ENCODE data around the gene IQSEC3.
"Not testable (repeated sequence)": the region's sequence is repeated elsewhere in the genome, so short reads cannot be mapped to it uniquely, and the experiment has no call there.

IQSEC3 gene

DNA sequence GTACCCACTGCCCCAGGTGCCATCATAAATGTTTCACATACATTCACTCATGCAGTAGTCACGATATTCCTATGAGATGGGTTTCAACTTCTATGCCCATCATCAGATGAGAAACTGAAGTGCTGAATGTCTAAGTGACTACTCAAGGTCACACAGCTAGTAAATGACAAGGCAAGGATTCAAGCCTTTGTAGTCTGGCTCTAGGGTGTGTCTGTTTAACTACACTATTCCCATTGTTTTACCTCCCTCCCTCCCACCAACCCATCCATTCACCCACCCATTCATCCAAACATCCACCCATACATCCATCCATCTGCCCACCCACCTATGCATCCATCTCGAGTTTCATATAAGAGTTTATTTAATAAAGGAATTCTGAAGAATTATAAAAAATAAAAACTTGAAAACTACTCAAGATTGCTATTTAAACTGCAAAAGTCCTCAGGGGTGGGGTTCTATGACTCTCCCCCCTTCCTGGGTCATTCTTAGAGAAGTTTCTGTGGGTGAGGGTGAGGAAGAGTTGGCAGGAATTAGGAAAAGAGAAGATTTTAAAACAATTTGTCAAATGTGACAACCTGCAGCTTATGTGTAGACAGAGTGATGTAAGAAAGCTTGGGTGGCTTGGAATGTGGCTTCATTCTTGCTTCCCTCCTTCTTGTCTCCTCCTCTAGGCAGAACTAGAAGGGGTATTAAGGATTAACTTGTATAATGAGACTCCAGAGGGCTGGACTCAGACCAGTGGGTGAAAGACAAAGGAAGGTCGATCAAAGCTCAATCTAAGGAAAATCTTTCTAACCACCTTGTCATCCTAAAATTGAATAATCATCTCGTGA is 13.4 kb upstream of the IQSEC3 start:
- DNase-seq (ENCODE audit: low read depth, low spot score), result not testable (repeated sequence)

GRCh38 chr12:53735-54730 is 12.5 kb upstream of the IQSEC3 start:
- DNase-seq (ENCODE audit: low read depth, low spot score), result no peak

GRCh38 chr12:54750-55535 is 11.6 kb upstream of the IQSEC3 start:
- DNase-seq (ENCODE audit: low read depth, low spot score), result no peak

DNA sequence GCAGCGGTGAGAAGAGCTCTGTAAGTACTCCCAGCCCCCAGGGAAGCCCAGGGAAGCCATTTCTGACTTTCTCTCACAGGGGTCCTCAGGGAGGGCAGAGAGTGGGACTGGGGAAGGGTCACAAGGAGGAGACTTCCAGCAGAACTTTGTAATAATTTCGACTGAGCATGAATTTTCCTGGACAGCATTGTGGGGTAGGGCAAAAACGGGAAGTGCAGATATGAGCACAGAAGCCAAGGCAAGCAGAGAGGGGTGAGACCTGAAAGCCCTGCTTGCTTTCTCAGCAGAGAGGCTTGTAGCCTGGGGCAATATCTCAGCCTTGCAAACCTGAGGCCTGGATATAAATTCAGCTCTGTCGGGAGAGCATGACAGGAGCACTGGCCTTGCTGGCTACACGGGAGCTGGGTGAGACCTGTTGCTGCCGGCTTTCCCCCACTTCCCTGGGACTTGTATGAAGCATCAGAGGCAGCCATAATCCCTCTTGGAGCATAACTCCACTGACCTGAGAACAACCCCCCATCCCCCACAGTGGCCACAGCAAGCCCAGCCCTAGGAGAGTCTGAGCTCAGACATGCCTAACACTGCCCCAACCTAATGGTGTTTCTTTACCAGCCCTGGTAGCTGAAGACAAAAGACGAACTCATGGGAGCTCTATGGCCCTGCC is 9.8 kb upstream of the IQSEC3 start:
- DNase-seq (ENCODE audit: low read depth, low spot score), result no peak

GRCh38 chr12:57539-57938 is 9.0 kb upstream of the IQSEC3 start:
- DNase-seq (ENCODE audit: low read depth, low spot score), result no peak

- no peak for DNase-seq (ENCODE audit: low read depth, low spot score)
Measured at GRCh38 chr12:58832-59231, 7.7 kb upstream of the IQSEC3 start.

DNA sequence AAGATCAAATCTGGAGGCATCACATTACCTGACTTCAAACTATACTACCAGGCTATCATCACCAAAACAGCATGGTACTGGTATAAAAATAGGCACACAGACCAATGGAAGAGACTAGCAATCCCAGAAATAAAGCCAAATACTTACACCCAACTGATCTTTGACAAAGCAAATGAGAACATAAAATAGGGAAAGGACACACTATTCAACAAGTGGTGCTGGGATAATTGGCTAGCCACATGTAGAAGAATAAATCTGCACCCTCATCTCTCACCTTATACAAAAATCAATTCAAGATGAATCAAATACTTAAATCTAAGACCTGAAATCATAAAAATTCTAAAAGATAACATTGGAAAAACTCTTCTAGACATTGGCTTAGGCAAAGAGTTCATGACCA is 4.7 kb upstream of the IQSEC3 start:
- DNase-seq (ENCODE audit: low read depth, low spot score), result not testable (repeated sequence)

GRCh38 chr12:65491-66063 is 990 bp upstream of the IQSEC3 start:
- DNase-seq (ENCODE audit: low read depth, low spot score), result not testable (repeated sequence)

GRCh38 chr12:66782-67504 is 376 bp downstream of the IQSEC3 start:
- not testable (repeated sequence) for DNase-seq (ENCODE audit: low read depth, low spot score)

DNA sequence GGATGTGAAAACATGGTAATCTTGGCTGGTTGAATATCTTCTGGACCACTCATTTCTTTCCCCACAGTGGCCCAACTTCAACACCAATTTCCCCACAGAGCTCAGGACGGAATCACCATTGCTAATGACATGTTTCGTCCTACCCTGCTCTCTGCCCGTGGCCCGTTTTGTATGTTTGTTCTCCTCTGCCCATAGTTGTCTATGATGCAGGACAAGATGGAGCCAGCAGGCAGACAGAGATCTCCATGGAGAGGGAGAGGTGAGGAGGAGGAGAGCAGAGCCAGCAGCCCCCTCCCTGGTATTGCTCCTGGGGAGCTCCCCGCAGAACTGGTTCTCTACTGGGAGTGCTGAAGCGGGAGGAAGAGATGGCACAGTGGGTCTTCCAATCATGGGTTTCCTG is 3.1 kb downstream of the IQSEC3 start:
- DNase-seq (ENCODE audit: low read depth, low spot score), result not testable (repeated sequence)

- DNase-seq (ENCODE audit: low read depth, low spot score), result not testable (repeated sequence)
Measured at GRCh38 chr12:70541-70940, 4.0 kb downstream of the IQSEC3 start.

GRCh38 chr12:72018-72417 is 5.5 kb downstream of the IQSEC3 start:
- DNase-seq (ENCODE audit: low read depth, low spot score), result not testable (repeated sequence)

- DNase-seq (ENCODE audit: low read depth, low spot score), result not testable (repeated sequence)
Measured at GRCh38 chr12:74420-75190, 8.0 kb downstream of the IQSEC3 start.

- not testable (repeated sequence) for DNase-seq (ENCODE audit: low read depth, low spot score)
Measured at GRCh38 chr12:75541-75940, 9.0 kb downstream of the IQSEC3 start.

DNA sequence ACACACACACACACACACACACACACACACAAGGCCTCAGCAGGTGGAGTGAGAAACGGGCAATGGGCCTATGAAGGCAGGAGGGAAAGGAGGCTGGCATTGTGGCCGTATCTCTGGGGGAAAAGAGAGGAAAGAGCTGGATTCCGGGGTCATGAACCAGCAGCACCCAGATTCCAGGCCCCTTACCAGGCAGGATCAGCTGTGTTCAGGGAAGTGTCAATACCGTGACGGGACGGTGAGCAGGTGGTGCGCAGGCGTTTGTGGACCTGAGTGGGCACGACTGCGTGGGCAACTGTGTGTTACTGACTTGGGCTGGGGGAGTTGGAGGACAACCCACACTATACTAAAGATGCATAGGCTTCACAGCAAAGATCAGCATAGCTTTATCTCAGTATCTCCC is 9.5 kb downstream of the IQSEC3 start:
- not testable (repeated sequence) for DNase-seq (ENCODE audit: low read depth, low spot score)

DNA sequence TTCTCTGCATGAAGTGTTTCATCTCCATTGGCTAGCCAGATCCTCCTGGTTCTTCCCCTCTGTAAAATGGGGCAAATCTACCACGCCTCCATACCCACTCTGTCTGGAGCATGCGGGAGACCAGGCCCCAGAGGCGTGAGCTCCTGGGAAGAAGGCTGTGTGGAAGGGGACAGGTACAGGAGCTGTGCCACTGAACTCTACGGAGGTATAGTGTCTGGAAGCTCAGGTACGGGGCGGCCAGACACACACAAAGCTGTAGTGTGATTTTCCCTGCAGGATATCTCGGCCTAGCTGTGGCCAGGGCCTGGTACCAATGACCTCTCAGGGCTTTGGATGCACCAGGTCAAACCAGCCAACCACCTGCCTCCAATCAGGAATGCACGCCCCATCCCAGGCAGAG is 10.0 kb downstream of the IQSEC3 start:
- not testable (repeated sequence) for DNase-seq (ENCODE audit: low read depth, low spot score)

DNA sequence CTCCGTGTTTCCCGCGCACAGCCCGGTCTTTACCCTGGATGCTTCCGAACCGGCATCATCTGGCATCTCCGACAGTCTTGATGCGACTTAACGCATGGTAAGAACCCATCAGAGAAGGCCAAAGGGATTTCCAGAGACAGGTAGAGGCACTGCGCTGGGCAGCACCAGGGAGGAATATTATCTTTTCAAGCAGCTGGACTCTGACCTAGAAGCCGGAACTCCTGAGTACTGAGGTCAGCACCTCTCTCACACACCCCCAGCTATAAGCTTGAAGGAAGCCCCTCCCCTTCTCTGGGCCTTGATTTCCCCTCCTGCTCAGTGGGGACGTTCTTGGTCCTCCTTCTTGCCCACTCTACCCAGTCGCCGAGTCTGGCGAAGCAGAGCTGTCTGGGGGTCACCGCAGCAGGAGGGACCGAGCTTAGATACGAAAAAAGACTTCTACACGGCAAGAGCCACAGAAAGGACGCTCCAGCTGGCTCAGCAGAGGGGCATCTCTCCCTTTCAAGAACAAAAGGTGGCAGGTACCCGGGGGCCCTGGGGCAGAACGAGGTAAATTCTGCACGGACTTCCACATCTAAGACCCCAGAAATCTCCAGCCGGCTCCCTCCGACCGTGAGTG is 10.6 kb downstream of the IQSEC3 start:
- DNase-seq (ENCODE audit: low read depth, low spot score), result not testable (repeated sequence)

- not testable (repeated sequence) for DNase-seq (ENCODE audit: low read depth, low spot score)
Measured at GRCh38 chr12:77769-78383, 11.3 kb downstream of the IQSEC3 start.
